GM19452 (cell line): ENCODE measurements around the gene BRAT1.

Experiments
- ATAC-seq: cut with Tn5 transposase; IDR thresholded peaks from one replicate; pipeline ENCODE4 v1.9.1; 2021; ENCODE audit not compliant: unreplicated experiment

BRAT1 gene

DNA sequence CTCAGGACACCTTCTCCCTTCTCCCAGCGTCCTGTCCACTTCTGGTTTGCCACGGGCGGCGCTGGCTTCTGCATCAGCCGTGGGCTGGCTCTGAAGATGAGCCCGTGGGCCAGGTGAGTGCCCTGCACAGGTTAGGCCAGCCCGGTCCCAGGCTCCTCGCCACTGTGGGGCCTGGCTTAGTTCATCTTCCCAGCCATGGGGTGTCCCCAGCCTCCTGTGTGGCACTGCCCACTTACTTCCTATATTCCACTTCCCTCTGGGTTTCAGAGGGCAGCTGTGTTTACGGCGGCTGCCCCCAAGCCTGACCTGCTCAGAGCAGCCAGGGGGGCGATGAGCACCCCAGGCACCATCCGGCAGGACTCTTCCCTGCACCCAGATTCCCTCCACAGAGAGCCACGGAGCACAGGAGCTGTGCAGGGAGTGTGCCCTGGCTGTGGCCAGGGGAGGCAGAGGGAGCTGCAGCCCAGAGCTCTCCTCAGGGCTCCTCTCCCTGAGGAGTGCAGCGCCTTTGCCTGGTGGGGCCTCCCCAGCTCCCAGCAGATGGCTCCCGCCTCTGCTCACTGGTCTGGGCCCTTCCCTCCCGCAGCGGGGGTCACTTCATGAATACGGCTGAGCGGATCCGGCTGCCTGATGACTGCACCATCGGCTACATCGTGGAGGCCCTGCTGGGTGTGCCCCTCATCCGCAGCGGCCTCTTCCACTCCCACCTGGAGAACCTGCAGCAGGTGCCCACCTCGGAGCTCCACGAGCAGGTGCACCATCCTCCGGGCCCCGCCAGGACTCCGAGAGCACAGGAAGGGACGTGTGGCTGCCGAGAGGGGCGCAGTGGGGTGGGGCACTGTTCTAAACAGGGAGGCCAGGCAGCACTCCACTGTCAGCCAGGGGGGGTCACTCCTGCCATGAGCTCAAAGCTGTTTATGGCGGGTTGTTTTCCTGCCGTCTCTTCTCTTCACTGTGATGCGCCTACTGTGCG is 29.4 kb downstream of the BRAT1 start:
- no peak for ATAC-seq

DNA sequence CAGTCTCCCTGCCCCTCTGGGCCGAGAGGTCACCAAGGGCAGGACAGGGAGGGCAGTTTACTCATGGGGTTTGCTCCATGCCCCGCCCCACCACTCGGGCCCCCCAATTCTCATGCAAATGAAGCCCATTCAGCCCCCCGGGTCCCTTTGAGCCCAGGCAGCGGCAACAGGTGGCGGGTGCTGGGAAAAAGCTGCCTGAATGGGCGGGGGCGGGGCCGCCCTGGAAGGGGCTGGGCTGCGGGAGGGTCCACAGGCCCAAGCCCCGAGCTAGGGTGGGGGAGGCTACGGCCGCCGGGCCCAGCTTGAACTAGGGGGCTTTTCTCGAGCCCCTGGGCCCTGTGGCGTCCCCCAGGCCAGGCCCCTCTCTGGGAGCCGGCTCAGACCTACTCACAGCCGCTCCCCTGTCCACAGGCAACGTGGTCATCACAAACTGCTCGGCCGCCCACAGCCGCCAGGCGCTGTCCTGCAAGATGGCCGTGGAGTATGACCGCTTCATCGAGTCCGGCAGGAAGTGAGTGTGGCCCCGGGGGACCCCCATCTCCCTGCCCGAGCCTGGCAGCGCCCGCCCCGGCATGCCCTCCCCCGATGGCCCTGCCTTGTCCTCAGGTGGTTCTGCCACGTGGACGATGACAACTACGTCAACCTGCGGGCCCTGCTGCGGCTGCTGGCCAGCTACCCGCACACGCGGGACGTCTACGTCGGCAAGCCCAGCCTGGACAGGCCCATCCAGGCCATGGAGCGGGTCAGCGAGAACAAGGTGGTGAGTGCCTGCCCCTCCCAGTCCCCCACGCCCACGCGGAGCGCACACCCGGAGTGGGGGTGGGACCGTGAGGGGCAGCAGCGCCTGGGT is 30.3 kb downstream of the BRAT1 start:
- ATAC-seq = no peak

DNA sequence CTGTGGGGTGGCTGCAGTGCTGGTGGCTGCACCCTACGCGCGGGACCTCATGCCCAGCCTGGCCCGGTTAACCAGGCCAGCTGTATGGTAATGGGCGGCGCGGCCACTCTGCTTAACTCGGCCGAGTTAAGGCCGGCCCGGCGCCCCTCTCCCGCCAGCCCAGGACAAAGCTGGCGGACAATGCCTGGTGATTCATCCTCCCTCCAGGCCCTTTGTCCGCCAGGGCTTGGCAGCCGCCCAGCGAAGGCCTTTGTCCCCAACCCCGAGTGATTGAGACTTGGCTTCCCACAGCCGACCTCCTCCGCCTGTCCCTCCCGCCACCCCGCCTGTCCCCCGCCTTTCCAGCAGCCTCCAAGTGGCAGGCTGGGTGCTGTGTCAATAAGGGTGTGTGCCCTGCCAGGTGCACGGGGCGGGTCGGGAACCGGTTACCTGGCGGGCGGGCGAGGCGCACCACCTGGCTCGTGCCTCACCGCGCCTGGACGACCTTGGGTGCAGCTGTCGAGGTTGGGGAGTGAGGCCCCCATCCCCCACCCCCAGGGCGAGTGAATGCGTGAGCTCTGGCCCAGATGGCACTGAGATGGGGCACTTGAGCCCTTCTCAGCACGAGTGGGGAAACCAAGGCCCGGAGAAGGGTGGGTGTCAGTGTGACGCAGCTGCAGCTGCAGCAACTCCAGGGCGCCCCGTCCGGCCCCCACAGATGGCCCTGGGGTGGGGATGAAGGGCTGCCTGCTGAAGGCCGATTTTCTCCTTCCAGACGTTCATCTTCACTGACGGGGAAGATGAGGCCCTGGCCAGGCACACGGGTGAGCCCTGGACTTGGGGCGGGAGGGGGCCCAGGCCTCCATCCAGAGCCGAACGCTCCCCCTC is 31.1 kb downstream of the BRAT1 start:
- no peak for ATAC-seq

DNA sequence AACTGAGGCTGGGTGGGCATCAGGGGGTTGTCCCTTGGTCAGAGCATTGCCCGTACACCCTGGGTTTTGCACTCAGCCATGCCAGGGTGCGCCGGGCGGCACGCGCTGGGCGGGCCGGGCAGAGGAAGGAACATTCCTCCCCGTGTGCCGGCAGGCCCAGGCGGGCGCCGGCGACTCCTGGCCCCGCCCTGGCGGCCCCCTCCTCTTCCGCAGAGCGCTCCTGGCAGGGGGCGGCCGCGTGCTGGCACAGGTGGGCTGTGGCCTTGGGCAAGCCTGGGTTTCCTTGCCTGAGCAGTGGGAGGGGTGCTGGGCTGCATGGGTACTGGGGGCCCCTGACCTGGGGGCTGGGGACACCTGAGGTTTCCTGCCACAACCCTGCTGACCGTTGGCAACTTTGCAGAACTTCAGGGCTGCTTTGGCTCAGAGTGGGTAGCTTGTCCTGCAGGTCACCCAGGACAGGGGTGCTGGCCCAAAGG is 31.8 kb downstream of the BRAT1 start:
- no peak for ATAC-seq

DNA sequence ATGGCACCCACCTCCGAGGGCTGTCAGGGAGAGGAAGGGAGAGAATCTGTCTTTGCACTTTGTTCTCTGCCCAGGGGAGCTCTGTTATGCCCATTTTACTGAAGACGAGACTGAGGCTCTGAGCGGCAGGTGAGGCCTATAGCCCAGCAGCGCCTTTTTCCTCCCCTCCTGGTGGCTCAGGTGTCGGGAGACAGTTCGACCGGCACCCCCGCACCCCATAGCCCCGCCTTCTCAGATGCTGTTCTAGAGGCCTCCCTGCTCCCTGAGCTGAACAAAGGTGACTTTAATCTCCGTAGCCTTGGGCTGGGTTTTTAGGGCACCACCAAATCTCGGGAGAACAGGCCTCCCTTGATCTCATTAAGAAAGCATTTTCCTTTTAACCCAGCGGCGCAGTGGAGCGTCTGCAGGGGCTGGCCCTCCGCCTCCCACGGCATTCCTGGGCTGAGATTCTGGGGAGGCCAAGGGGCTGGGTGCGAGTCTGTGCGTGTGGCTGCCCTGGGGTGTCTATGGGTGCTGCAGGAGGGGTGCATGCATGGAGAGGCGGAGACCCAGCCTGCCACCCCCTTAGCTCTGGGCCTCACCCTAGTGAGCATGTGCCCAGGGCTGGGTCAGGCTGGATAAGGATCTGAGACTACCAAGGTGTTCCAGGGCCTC is 32.4 kb downstream of the BRAT1 start:
- ATAC-seq = no peak

DNA sequence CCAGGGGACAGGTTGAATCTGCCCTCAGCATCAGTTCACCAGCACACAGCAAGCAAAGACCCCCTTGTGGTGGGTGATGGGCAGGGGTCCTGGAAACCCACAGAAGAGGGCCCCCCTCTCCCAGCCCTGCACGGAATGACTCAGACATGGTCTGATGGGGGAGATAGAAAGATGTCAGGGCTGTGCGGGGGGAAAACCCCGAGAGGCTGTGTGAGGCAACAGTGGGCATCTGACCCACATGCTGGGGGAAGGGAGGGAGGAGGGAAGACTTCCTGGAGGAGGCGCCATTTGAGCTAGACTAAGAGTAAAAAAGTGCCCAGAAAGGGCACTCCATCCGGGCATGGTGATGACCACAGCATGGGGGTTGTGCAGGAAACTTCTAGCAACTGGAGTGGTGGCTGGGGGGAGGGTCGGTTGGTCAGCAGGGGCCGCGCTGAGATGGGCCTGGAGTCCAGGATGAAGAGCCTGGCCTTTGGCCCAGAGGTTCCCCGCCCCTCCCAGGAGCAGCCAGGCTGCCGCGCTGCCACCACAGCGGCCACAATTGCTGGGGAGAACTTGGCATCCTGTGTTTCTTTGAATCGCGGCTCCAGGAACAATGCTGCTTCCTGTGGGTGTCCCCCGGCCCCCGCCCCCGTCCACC is 33.3 kb downstream of the BRAT1 start:
- ATAC-seq = no peak

DNA sequence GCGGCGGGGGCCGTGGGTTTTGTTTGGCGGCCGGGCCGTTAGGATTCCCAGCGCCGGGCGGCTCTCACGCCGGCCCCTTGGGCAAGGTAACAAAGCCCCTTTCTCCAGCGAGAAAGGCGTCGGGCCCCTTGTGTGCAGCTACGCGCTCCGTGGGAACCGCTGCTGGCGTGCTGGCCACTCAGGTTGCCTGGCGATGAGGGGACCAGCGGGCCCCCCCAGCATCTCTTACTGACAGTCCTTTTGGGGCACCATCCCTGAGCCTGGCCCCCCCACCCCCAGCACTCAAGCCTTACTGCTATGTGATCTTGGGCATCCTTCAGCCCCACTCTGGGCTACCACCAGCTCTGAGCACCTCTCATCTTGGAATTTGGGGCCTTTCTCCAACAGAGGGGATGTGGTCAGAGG is 34.0 kb downstream of the BRAT1 start:
- no peak for ATAC-seq

DNA sequence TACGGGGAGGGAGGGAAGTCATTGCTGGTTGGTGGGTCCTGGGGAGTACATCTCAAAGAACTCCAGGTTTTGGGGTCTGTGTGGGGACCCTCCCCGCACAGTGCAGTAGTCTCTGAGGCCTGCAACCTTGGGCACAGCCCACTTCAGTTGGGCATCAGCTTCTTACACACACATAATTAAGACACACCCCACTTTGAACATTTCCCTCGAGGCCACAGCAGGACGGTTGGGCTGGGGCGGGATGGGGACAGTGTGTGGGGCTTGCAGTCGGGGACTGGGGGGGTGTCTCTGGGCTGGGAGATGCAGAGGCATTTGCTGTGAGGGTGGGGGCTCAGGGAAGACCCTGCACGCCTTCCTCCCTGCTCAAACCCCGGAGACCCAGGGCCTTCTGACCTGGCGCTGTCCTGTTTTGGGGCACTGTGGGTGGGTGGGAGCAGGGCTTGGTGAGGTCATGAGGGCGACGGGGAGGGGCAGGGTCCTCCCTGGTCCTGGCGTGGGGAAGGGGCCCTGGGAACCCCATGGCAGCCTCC is 34.5 kb downstream of the BRAT1 start:
- no peak for ATAC-seq

DNA sequence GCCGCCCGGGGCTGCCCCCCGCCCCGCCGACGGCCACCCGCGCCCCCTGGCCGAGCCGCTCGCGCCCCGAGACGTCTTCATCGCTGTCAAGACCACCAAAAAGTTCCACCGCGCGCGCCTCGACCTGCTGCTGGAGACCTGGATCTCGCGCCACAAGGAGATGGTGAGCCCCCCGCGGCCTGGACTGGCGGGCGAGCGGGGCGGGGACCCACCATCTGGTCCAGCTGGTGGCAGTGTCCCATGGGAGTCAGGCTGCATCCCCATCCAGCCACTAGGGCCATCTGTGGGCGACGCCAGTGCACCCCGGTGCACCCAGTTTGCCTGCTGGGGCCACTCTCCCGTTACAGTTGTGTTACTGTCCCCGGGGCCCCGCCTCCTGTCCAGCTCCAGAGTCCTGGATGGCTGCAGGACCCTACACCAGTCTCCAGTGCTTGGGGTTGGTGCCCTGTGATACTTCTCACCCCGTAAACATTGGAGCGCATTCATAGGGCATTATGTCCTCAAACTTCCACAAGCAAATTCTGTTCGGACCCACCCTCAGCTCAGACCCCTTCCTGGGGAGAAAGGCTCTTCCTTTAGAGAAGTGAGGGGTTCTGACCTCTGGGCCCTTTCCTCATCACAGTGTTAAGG is 35.1 kb downstream of the BRAT1 start:
- no peak for ATAC-seq

DNA sequence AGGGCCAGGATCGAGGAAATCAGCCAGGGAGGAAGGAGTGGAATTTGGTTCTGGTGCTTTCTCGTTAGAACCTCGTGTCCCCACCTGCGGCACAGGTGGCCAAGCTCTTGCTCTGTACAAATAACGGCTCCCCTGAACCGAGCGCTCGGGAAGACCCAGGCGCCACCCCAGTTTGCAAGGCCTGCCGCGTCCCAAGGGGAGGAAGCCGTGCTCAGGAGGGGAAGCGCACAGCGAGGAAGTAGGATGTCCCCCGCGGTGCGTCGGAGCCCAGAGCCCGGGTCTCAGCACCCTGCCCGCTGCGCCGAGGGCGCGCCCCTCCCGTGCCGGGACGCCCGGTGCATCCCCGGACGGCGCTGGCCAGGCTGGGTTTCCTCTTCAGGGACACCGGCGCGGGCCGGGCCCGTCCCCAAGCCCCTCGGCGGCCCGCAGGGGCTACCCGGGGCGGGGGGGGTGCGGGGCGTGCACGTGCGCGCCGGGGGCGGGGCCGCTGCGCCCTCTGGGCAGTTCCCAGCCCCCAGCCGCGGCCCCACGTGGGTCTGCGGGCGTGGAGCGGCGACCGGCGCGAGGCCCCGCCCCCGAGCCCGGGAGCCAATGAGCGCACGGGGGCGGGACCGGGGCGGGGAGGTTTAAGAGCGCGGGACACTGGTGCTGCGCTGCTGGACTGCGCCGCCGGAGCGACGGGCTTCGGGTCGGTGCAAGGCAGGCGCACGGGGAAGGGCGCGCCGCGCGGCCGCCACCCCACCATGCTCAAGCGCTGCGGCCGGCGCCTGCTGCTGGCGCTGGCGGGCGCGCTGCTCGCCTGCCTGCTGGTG is 36.0 kb downstream of the BRAT1 start, which contains the start of gene LFNG:
Gene LFNG (plus strand): TSS at position 656 of the 812 bp plus-strand sequence. CDS start 88 bp downstream, at position 744.
- peak; percentile 75 for ATAC-seq

DNA sequence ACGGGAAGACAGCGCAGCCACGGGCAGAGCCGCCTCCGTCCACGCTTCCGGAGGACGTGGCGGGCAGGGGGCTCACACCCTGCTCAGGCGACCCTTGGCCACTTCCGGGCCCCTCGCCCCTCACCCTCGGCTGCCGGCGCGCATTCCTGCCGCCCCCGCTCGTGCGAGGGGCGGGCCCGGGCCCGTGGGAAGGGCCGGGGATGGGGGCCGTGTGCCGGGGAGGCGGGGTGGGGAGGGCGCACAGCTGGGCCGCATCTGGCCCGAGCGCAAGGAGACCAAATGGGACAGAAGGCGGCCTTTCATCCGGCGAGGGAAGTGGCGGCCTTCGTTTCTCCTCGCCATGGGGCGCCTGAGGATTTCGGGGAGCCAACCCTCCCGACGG is 36.6 kb downstream of the BRAT1 start:
- ATAC-seq = no peak

DNA sequence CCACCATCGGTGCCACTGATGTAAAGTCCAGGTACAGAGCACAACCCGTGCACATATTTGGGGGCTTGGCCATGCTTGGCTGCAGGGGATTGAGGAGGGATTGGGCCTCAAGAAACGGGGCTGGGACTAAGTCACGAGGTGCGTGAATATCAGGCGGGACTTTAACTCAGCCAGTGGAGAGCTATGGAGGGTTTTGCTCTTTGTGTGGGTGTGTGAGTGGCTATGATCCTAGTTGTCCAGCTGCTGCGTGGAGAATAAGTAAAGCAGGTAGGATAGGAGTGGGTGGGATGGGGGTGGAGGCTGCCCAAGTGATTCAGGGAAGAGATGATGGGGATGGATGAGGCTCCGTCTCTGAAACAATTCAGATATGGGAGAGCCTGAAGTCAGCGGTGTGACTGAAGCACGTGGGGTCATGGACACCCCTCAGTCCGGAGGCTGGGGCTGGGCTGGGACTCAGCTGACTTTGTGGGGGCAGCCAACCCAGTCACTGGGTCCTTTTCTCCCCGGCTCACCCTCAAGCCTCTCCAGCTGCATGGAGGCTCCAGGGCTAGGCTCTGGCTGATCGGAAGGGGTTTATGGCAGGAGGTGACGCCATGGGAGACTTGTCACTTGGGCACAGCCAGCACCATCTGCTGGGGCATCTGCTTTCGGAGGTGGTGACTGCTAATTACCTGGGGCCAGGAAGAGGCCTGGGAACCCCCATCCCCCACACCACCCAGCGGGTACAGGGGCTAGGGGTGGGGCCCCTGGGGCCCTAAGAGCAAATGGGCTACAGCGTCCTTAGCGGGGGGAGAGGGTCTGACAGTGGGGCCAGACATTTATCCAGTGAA is 37.4 kb downstream of the BRAT1 start:
- ATAC-seq = no peak

DNA sequence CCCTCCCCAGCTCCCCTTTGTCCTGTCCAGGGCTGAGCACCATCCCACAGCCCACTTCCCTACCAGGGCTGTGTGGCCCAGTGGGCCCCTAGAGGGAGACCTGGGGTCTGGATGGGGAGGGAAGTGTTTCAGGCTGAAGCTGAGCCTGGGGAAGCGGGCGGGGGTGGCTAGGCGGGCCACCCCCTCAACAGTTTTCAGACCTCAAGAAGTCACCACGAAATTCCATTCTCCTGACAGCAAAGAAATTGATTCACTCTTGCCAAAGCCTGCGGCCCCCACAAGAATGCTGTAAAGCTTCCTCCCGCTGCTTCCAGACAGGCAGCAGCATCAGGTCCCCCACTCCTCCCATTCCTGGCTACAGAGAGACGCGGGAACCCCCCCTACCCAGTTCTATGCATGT is 38.3 kb downstream of the BRAT1 start:
- no peak for ATAC-seq

DNA sequence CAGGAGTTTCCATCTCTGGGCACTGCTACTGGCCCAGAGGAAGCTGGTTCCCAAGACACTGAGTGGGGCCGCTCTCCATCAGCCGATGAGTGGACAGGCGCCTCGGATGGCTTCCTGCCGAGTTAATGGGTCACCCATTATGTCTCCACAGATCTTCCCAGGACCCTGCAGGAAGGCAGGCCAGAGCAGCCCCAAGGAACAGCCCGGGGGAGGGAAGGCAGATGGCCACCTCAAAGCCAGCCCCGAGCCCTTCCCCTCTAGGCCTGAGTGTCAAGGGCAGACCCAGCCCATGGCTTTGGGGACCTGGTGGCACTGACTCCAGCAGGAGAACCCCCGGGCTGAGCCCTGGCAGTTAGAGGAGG is 39.1 kb downstream of the BRAT1 start:
- no peak for ATAC-seq

DNA sequence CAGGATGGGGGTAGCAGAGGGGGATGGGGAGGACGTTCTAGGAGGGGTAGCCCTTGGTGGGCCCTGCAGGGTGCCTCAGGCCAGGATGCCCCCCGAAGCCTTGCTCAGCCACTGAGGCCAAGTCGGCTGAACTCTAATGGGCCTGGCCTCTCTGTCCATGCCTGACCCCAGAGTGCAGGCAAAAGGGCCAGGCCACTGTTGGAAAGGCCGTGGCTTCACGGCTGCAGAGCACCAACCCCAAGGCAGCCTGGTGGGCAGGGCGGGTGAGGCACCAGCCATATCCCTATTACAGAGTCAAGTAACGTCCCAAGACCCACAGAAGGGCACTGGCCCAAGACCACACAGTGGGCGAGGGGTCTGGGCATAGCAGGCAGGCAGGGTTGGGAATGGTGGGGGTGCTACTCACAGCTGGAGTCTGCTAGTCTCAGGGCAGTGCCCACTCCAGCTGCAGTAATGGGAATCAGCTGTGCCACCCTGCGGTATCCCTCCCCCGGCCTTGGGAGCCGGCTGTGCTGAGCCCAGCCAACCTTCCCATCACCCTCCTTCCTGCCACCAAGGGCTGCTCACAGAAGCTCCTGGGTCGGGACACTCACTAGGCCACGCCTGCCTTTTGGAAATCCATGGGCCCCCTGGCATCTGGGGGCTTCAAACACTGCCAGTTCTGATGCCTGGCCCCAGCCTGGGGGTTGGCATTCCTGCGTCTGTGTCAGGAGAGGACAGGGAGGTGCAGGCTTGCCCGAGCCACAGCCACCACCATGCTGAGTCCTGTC is 39.7 kb downstream of the BRAT1 start:
- ATAC-seq = no peak
